ENCODE data around the gene ARHGAP26.
A peak's percentile ranks its signal among the peaks of the same experiment; 100 is the strongest.

ARHGAP26 gene

GRCh38 chr5:143010351-143010750 lies 240.2 kb downstream of the ARHGAP26 start:
- DNase-seq (ENCODE audit: low read depth in 1 of 2, low spot score in 1 of 2) = no peak

GRCh38 chr5:143011585-143011984 lies 241.4 kb downstream of the ARHGAP26 start:
- DNase-seq (ENCODE audit: low read depth in 1 of 2, low spot score in 1 of 2) = no peak

- DNase-seq (ENCODE audit: low read depth in 1 of 2, low spot score in 1 of 2) = no peak
These were observed 243.2 kb downstream of the ARHGAP26 start for GRCh38 chr5:143013176-143013891.

GRCh38 chr5:143014017-143014651 lies 244.0 kb downstream of the ARHGAP26 start:
- peak in 1 of 2 donors; percentile 13 for DNase-seq (ENCODE audit: low read depth in 1 of 2, low spot score in 1 of 2)

GRCh38 chr5:143016777-143017516 lies 246.8 kb downstream of the ARHGAP26 start:
- no peak for DNase-seq (ENCODE audit: low read depth in 1 of 2, low spot score in 1 of 2)

GRCh38 chr5:143017541-143017940 lies 247.4 kb downstream of the ARHGAP26 start:
- no peak for DNase-seq (ENCODE audit: low read depth in 1 of 2, low spot score in 1 of 2)

GRCh38 chr5:143017992-143018391 lies 247.8 kb downstream of the ARHGAP26 start:
- DNase-seq (ENCODE audit: low read depth in 1 of 2, low spot score in 1 of 2) = no peak

- no peak for DNase-seq (ENCODE audit: low read depth in 1 of 2, low spot score in 1 of 2)
These were observed 249.0 kb downstream of the ARHGAP26 start for GRCh38 chr5:143019157-143019556.

GRCh38 chr5:143019614-143020515 lies 249.7 kb downstream of the ARHGAP26 start:
- DNase-seq (ENCODE audit: low read depth in 1 of 2, low spot score in 1 of 2) = no peak

GRCh38 chr5:143021595-143021994 lies 251.4 kb downstream of the ARHGAP26 start:
- DNase-seq (ENCODE audit: low read depth in 1 of 2, low spot score in 1 of 2) = no peak

GRCh38 chr5:143023411-143024096 lies 253.4 kb downstream of the ARHGAP26 start:
- DNase-seq (ENCODE audit: low read depth in 1 of 2, low spot score in 1 of 2) = no peak

GRCh38 chr5:143024228-143024920 lies 254.2 kb downstream of the ARHGAP26 start:
- DNase-seq (ENCODE audit: low read depth in 1 of 2, low spot score in 1 of 2) = no peak

GRCh38 chr5:143025376-143025775 lies 255.2 kb downstream of the ARHGAP26 start:
- no peak for DNase-seq (ENCODE audit: low read depth in 1 of 2, low spot score in 1 of 2)

GRCh38 chr5:143025971-143026370 lies 255.8 kb downstream of the ARHGAP26 start:
- no peak for DNase-seq (ENCODE audit: low read depth in 1 of 2, low spot score in 1 of 2)

GRCh38 chr5:143026380-143026779 lies 256.2 kb downstream of the ARHGAP26 start:
- DNase-seq (ENCODE audit: low read depth in 1 of 2, low spot score in 1 of 2) = no peak

- no peak for DNase-seq (ENCODE audit: low read depth in 1 of 2, low spot score in 1 of 2)
These were observed 259.1 kb downstream of the ARHGAP26 start for GRCh38 chr5:143029293-143029692.

GRCh38 chr5:143030349-143030748 lies 260.2 kb downstream of the ARHGAP26 start:
- no peak for DNase-seq (ENCODE audit: low read depth in 1 of 2, low spot score in 1 of 2)

- no peak for DNase-seq (ENCODE audit: low read depth in 1 of 2, low spot score in 1 of 2)
These were observed 261.8 kb downstream of the ARHGAP26 start for GRCh38 chr5:143031781-143032580.

- DNase-seq (ENCODE audit: low read depth in 1 of 2, low spot score in 1 of 2) = no peak
These were observed 262.3 kb downstream of the ARHGAP26 start for GRCh38 chr5:143032581-143032836.
